ENCODE results near the gene CCDC188. TPM values are rescaled to one million over a fixed set of nuclear protein-coding genes. Genes with fewer than 3 reads are reported as not detected.

Gene CCDC188
- total RNA-seq, 6 experiments from 2014 or later: not detected

- ATAC-seq (peak in 2 of 4 donors; percentile 37 to 48), DNase-seq (no peak)
- Histone ChIP-seq H3K4me1 (peaks cover 0 to 26% (median 6%) of the 10 kb centered on the region in 4 donors), H3K9me3 (no peaks in the 10 kb centered on the region), H3K36me3 (no peaks in the 10 kb centered on the region), H3K4me3 (no peak overlapping the region), H3K27me3 (no peaks in the 10 kb centered on the region), H3K27ac (no peak overlapping the region)
- no CpG with 5 or more reads among the region's 10 CpGs for WGBS (ENCODE audit: insufficient coverage, low coverage, low lambda C conversion rate, missing lambda C conversion rate)
- TF ChIP-seq POLR2A (IDR thresholded peaks at IDR 0.05) (no peak), CTCF (IDR thresholded peaks at IDR 0.05) (no peak)
- intact Hi-C loops (cut with DNase I): no loop called here
These were observed 22.9 kb upstream of the CCDC188 start for GRCh38 chr22:20173772-20174171.

GRCh38 chr22:20173246-20173645 is 22.4 kb upstream of the CCDC188 start:
- peak in 2 of 4 donors; percentile 3 to 15 for ATAC-seq
- no peaks in the 10 kb centered on the region for H3K9me3 ChIP-seq
- H3K27ac ChIP-seq: no peak overlapping the region
- intact Hi-C loops (cut with DNase I): no loop called here
- no peaks in the 10 kb centered on the region for H3K36me3 ChIP-seq
- H3K4me1 ChIP-seq: peaks cover 0 to 26% (median 6%) of the 10 kb centered on the region in 4 donors
- DNase-seq: no peak
- no peaks in the 10 kb centered on the region for H3K27me3 ChIP-seq
- 100% methylated on average over 1 of the region's 11 CpGs for WGBS (ENCODE audit: insufficient coverage, low coverage, low lambda C conversion rate, missing lambda C conversion rate)
- TF ChIP-seq POLR2A (IDR thresholded peaks at IDR 0.05) (no peak), CTCF (IDR thresholded peaks at IDR 0.05) (no peak)
- no peak overlapping the region for H3K4me3 ChIP-seq

GRCh38 chr22:20172141-20172613 is 21.3 kb upstream of the CCDC188 start:
- DNase-seq: no peak
- 90% methylated on average over 6 of the region's 10 CpGs for WGBS (ENCODE audit: insufficient coverage, low coverage, low lambda C conversion rate, missing lambda C conversion rate)
- ATAC-seq: no peak
- no peaks in the 10 kb centered on the region for H3K36me3 ChIP-seq
- H3K27ac ChIP-seq: no peak overlapping the region
- H3K4me3 ChIP-seq: no peak overlapping the region
- intact Hi-C loops (cut with DNase I): no loop called here
- no peaks in the 10 kb centered on the region for H3K27me3 ChIP-seq
- H3K9me3 ChIP-seq: no peaks in the 10 kb centered on the region
- peaks cover 0 to 26% (median 6%) of the 10 kb centered on the region in 4 donors for H3K4me1 ChIP-seq
- TF ChIP-seq POLR2A (IDR thresholded peaks at IDR 0.05) (no peak), CTCF (IDR thresholded peaks at IDR 0.05) (no peak)

- Histone ChIP-seq H3K4me1 (peaks cover 0 to 26% (median 6%) of the 10 kb centered on the region in 4 donors), H3K27ac (no peak overlapping the region), H3K9me3 (no peaks in the 10 kb centered on the region), H3K27me3 (no peaks in the 10 kb centered on the region), H3K36me3 (no peaks in the 10 kb centered on the region), H3K4me3 (no peak overlapping the region)
- DNase-seq (peak in 1 of 3 donors; percentile 66), ATAC-seq (peak; percentile 44 to 49 (median 46))
- 79% methylated on average over 11 of the region's 12 CpGs for WGBS (ENCODE audit: insufficient coverage, low coverage, low lambda C conversion rate, missing lambda C conversion rate)
- intact Hi-C loops (cut with DNase I): no loop called here
- TF ChIP-seq CTCF (IDR thresholded peaks at IDR 0.05) (peak in 3 of 4 donors; percentile 14 to 30 (median 22)), POLR2A (IDR thresholded peaks at IDR 0.05) (no peak)
These were observed 20.7 kb upstream of the CCDC188 start for GRCh38 chr22:20171288-20172140.

All from right lobe of liver (tissue), 6 donors.